Jurkat, Clone E6-1 (cell line): ENCODE results near the gene NRN1L.
"Not testable (repeated sequence)": the region's sequence is repeated elsewhere in the genome, so short reads cannot be mapped to it uniquely, and the experiment has no call there.

Source experiments
- DNase-seq: peaks from one replicate; pipeline ENCODE4 v3.0.0-alpha.2; 2011; ENCODE audit warnings: low read depth, low spot score
- H3K4me3 ChIP-seq: 2 replicates; pipeline ENCODE4 v1.5.1; 2011; ENCODE audit warnings: mild to moderate bottlenecking, low read length, control low read depth, moderate library complexity

NRN1L gene

GRCh38 chr16:67857547-67858233 is 27.0 kb upstream of the NRN1L start:
- no peak overlapping the region for H3K4me3 ChIP-seq
- no peak for DNase-seq

- no peak for DNase-seq
- no peak overlapping the region for H3K4me3 ChIP-seq
Measured at GRCh38 chr16:67858500-67858899, 26.2 kb upstream of the NRN1L start.

GRCh38 chr16:67860589-67861398 is 23.9 kb upstream of the NRN1L start:
- no peak for DNase-seq
- no peak overlapping the region for H3K4me3 ChIP-seq

GRCh38 chr16:67861877-67862276 is 22.8 kb upstream of the NRN1L start:
- no peak for DNase-seq

GRCh38 chr16:67862623-67863583 is 21.8 kb upstream of the NRN1L start:
- DNase-seq = no peak

More at GRCh38 chr16:67861877-67862276, 22.8 kb upstream of the NRN1L start:
- H3K4me3 ChIP-seq = no peak overlapping the region

GRCh38 chr16:67864044-67864443 is 20.6 kb upstream of the NRN1L start:
- not testable (repeated sequence) for H3K4me3 ChIP-seq, DNase-seq

More at GRCh38 chr16:67862623-67863583, 21.8 kb upstream of the NRN1L start:
- no peak overlapping the region for H3K4me3 ChIP-seq

GRCh38 chr16:67864594-67864993 is 20.1 kb upstream of the NRN1L start:
- H3K4me3 ChIP-seq = no peak overlapping the region
- DNase-seq = no peak

GRCh38 chr16:67865318-67865717 is 19.4 kb upstream of the NRN1L start:
- no peak for DNase-seq
- H3K4me3 ChIP-seq = no peak overlapping the region

GRCh38 chr16:67868290-67868689 is 16.4 kb upstream of the NRN1L start:
- H3K4me3 ChIP-seq = no peak overlapping the region
- no peak for DNase-seq

- no peak overlapping the region for H3K4me3 ChIP-seq
- no peak for DNase-seq
Measured at GRCh38 chr16:67869653-67870052, 15.0 kb upstream of the NRN1L start.

- H3K4me3 ChIP-seq = no peak overlapping the region
- no peak for DNase-seq
Measured at GRCh38 chr16:67871256-67871655, 13.4 kb upstream of the NRN1L start.

- no peak for DNase-seq
- H3K4me3 ChIP-seq = peak overlapping the region; percentile 77
Measured at GRCh38 chr16:67872131-67872630, 12.5 kb upstream of the NRN1L start.

GRCh38 chr16:67872631-67873434 is 11.9 kb upstream of the NRN1L start, which contains the start of gene EDC4:
Gene EDC4 (plus strand): TSS chr16:67873052. CDS start chr16:67873262, 210 bp downstream.
- peak within 1 kb of the TSS; percentile 77 for H3K4me3 ChIP-seq
- peak; percentile 62 for DNase-seq

GRCh38 chr16:67873435-67874370 is 11.0 kb upstream of the NRN1L start:
- H3K4me3 ChIP-seq = peak overlapping the region; percentile 77
- no peak for DNase-seq

GRCh38 chr16:67874372-67874771 is 10.3 kb upstream of the NRN1L start:
- H3K4me3 ChIP-seq = peak overlapping the region; percentile 77
- no peak for DNase-seq

- H3K4me3 ChIP-seq = no peak overlapping the region
- DNase-seq = no peak
Measured at GRCh38 chr16:67877064-67877463, 7.6 kb upstream of the NRN1L start.

- DNase-seq = no peak
- no peak overlapping the region for H3K4me3 ChIP-seq
Measured at GRCh38 chr16:67878232-67878631, 6.5 kb upstream of the NRN1L start.
